Fibroblast of skin of right biceps (primary cell): Measurements from ENCODE around the gene FNDC3B.

Experiments used
- DNase-seq: peaks from one replicate; pipeline ENCODE4 v3.0.0-alpha.2; 2013

Gene FNDC3B

DNA sequence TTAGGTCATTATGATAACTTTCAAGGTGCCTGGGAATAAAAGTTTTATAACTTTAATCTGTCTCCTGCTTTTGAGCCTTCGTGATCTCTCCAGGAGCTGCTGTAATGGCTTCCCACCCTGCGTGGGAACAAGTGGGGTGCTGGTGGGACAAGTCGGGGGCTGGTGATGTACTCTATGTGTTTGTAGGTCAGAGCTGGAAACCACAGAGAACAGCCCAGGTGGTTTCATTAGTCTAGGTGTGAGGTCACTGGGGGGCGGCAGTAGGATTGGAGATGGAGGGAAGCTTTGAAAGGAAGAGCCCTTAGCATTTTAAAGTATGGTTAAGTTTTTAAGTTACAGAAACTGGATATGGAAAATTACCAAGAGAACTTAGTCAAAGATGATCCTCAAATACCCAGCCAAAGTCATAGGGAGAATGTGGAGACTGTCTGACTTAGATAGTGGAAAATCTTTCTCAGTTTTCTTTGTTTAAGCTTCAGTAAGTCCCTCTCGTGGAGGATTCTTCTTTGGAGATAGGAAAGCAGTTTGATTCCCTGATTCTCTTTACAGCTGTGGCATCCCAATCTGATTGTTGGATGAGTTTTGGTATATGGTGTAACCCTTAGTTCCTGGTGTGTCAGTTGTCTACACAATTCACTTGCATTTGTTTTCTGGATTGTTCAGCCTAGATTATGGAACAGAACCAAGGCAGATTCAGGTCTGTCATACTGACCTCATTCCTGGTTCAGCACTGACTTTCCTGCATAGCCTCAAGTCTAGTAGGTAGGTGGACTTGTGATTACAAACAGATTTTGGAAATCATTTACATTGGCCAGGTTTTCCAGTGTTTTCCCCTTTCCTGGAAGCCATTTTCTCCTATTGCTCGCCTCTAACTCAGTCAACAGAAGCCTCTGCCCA, 115.6 kb downstream of the FNDC3B start:
- DNase-seq: no peak

- peak; percentile 33 for DNase-seq
Observed at GRCh38 chr3:172155897-172156585, 116.7 kb downstream of the FNDC3B start.

- DNase-seq: no peak
Observed at GRCh38 chr3:172156586-172156955, 117.2 kb downstream of the FNDC3B start.

DNA sequence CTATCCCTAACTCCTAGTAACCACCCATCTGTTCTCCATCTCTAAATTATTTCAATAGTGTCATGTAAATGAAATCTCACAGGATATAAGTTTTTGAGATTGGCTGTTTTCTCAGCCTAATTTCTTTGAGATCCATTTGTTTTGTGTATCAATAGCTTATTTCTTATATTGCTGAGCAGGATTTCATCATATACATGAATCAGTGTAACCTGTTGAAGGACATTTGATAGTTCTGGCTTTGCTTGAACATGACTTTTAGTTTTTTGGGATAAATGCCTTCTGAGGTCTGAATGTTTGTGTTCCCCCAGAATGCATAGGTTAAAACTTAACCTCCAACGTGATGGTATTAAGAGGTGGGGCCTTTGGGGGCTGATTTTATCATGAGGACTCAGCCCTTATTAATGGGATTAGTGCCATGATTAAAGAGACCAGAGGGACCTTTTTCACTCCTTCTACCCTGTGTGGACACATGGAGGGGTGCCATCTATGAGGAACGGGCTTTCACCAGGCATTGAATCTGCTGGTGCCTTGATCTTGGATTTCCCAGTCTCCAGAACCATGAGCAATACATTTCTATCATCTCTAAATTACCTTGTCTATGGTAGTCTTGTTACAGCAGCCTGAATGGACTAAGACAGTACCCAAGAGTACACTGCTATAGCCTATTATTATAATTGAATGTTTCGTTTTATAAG, 118.3 kb downstream of the FNDC3B start:
- no peak for DNase-seq

GRCh38 chr3:172158741-172159140, 119.4 kb downstream of the FNDC3B start:
- DNase-seq: no peak

- DNase-seq: peak; percentile 33
Observed at GRCh38 chr3:172159376-172159775, 120.0 kb downstream of the FNDC3B start.

- peak; percentile 38 for DNase-seq
Observed at GRCh38 chr3:172159962-172160538, 120.7 kb downstream of the FNDC3B start.

GRCh38 chr3:172161133-172161789, 121.9 kb downstream of the FNDC3B start:
- DNase-seq: no peak

GRCh38 chr3:172161959-172162358, 122.6 kb downstream of the FNDC3B start:
- DNase-seq: no peak

DNA sequence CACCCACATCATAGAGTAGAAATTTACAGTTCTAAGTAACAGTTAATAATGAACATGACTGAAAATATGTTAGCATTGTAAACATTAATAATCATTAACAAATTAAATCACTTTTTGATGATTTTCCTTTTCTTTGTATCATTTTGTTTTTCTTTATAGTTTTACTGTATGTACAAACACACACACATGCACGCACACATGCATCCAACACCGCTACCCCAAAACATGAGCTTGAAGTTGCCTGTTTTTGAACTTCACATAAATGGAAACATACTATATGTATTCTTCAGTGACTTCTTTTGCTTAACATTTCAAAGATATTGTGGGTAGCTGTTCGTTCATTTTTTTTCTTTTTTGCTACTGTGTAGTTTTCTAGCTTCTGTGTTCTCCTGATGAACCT, 123.9 kb downstream of the FNDC3B start:
- no peak for DNase-seq

GRCh38 chr3:172164620-172165362, 125.4 kb downstream of the FNDC3B start:
- no peak for DNase-seq

DNA sequence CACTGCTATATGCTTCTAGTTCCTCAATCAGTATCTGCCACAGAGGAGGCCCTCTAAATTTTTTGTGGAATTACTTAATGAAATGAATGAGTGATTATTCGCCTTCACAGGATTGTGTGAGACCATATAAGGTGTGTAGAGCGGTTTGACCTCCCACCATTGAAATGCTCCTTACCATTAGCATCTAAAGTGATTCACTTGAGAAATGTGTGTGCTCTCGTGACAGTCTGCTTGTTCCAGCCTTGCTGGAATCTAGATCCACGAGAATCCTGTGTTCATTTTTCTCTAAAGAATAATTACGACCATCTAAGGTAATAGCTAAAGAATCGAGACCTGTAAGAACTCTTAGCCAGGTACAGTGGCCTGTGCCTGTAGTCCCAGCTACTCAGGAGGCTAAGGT, 126.9 kb downstream of the FNDC3B start:
- DNase-seq: no peak

- DNase-seq: no peak
Observed at GRCh38 chr3:172166890-172167289, 127.5 kb downstream of the FNDC3B start.

- peak; percentile 31 for DNase-seq
Observed at GRCh38 chr3:172167892-172168648, 128.7 kb downstream of the FNDC3B start.

- DNase-seq: no peak
Observed at GRCh38 chr3:172170073-172170709, 130.8 kb downstream of the FNDC3B start.

DNA sequence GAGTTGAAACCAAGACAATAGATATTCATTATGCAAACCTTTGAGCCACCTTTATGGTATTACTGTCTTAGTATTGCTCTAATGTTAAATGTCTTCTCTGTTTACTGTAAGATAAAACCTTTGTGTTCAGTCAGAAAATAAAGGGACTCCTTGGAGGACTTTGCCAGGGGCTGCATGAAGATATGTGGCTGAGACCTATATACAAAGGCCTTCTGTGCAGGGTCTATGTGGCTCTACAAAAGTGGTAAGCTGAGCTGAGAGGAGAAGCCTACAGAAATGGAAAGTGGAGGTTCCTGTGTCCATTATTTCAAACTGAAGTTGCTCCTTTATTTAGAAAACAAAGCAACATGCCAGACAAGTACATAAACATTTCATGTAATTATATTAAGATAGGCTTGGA, 131.5 kb downstream of the FNDC3B start:
- no peak for DNase-seq

- peak; percentile 42 for DNase-seq
Observed at GRCh38 chr3:172171396-172172075, 132.2 kb downstream of the FNDC3B start.

- DNase-seq: no peak
Observed at GRCh38 chr3:172173316-172174254, 134.2 kb downstream of the FNDC3B start.
